Lung (tissue), 12 donors: ENCODE data around the gene CMTM2. TPM values are rescaled to one million over a fixed set of nuclear protein-coding genes. Genes with fewer than 3 reads are reported as not detected.

Experiments used
- ATAC-seq: fragments of 200-7000 bp; cut with Tn5 transposase; one replicate; pipeline ENCODE4 v1.9.1; 2020; ENCODE audit warnings: moderate number of reproducible peaks; ENCODE audit not compliant: insufficient read depth, low FRiP score
- DNase-seq, 3 donors: peaks; one replicate each; pipeline ENCODE4 v3.0.0-alpha.2; 2013 to 2017
- H3K27ac ChIP-seq, 2 donors: one replicate each; pipeline ENCODE4 v1.5.1; 2013; ENCODE audit warnings: mild to moderate bottlenecking in 2 of 2, moderate library complexity in 2 of 2, control low read depth in 1 of 2, inconsistent platforms in 1 of 2, low read depth in 1 of 2, low read length in 1 of 2
- H3K27me3 ChIP-seq, 3 donors: one replicate each; pipeline ENCODE4 v1.5.1; 2013; ENCODE audit warnings: low read length in 2 of 3; ENCODE audit not compliant: control insufficient read depth in 3 of 3, insufficient read depth in 3 of 3
- H3K36me3 ChIP-seq, 4 donors: one replicate each; pipeline ENCODE4 v1.5.1; 2013; ENCODE audit warnings: low read length in 4 of 4, mild to moderate bottlenecking in 1 of 4, moderate library complexity in 1 of 4; ENCODE audit not compliant: control insufficient read depth in 4 of 4, insufficient read depth in 4 of 4
- H3K4me1 ChIP-seq, 5 donors: one replicate each; pipeline ENCODE4 v1.5.1; 2013; ENCODE audit warnings: low read length in 5 of 5, mild to moderate bottlenecking in 2 of 5, moderate library complexity in 1 of 5; ENCODE audit not compliant: control insufficient read depth in 5 of 5, insufficient read depth in 5 of 5
- H3K4me3 ChIP-seq: one replicate; pipeline ENCODE4 v1.5.1; 2013; ENCODE audit warnings: mild to moderate bottlenecking, control low read depth, moderate library complexity
- H3K9ac ChIP-seq, 2 donors: one replicate each; pipeline ENCODE4 v1.5.1; 2013; ENCODE audit warnings: low read length in 2 of 2, control low read depth in 1 of 2; ENCODE audit not compliant: insufficient read depth in 1 of 2
- H3K9me3 ChIP-seq, 4 donors: one replicate each; pipeline ENCODE4 v1.5.1; 2013; ENCODE audit warnings: low read length in 3 of 4, mild to moderate bottlenecking in 1 of 4, moderate library complexity in 1 of 4; ENCODE audit not compliant: control insufficient read depth in 4 of 4, insufficient read depth in 3 of 4
- CTCF ChIP-seq: IDR thresholded peaks from 2 replicates; pipeline ENCODE4 v1.5.1; 2012; ENCODE audit warnings: mild to moderate bottlenecking; ENCODE audit errors: control extremely low read depth, extremely low read depth
- WGBS, 2 donors: extraction: QIAGEN DNeasy Blood & Tissue Kit; methylation state at CpG; one replicate each; pipeline ENCODE4 v1.1.7; 2013; 5-methylcytosine and 5-hydroxymethylcytosine counted together
- polyA plus RNA-seq, 2 donors: library from polyadenylated mRNA; stranded (reverse); fragments of 200-250 nt; gene quantifications; one replicate each; pipeline ENCODE4 v1.2.1, GENCODE V29; 2013
- total RNA-seq, 2 donors: library from RNA; depleted of rRNA in 1 of 2; stranded (reverse); fragments of >200 nt in 1 of 2; gene quantifications; one replicate each; pipeline ENCODE4 v1.2.1, GENCODE V29; 2014 to 2021
- donor health status: control.
- donor health status: control.
- donor health status: Bipolar disorder and iron deficiency.
- donor health status: healthy.
- donor health status: DM: yes; HTN: yes; CAD: no.

The CMTM2 gene
- total and polyA plus RNA-seq, 4 donors, result 2.0 to 14.1 (median 3.0) TPM

GRCh38 chr16:66543541-66543940, 35.7 kb upstream of the CMTM2 start:
- DNase-seq, result no peak
- TF ChIP-seq CTCF, result no peak

GRCh38 chr16:66544016-66544757, 35.1 kb upstream of the CMTM2 start:
- no peak for TF ChIP-seq CTCF
- Histone ChIP-seq H3K36me3 (peaks cover 0 to 16% (median 5%) of the 10 kb centered on the region in 4 donors), H3K9me3 (no peaks in the 10 kb centered on the region), H3K9ac (no peak overlapping the region), H3K27ac (no peak overlapping the region), H3K4me1 (peaks cover 0 to 10% (median 3%) of the 10 kb centered on the region in 5 donors), H3K27me3 (no peaks in the 10 kb centered on the region), H3K4me3 (no peak overlapping the region)
- WGBS, 2 donors, result 50 to 58% methylated on average over 7 of the region's 7 CpGs
- ATAC-seq (no peak), DNase-seq (no peak)

More at GRCh38 chr16:66543541-66543940, 35.7 kb upstream of the CMTM2 start:
- Histone ChIP-seq H3K4me1 (peaks cover 0 to 7% (median 0%) of the 10 kb centered on the region in 5 donors), H3K4me3 (no peak overlapping the region), H3K27me3 (no peaks in the 10 kb centered on the region), H3K9me3 (no peaks in the 10 kb centered on the region), H3K9ac (no peak overlapping the region), H3K27ac (no peak overlapping the region), H3K36me3 (peaks cover 0 to 16% (median 6%) of the 10 kb centered on the region in 4 donors)
- WGBS, 2 donors, result 87 to 88% methylated on average over 6 of the region's 6 CpGs
- no peak for ATAC-seq

GRCh38 chr16:66547101-66547989, 31.9 kb upstream of the CMTM2 start:
- no peaks in the 10 kb centered on the region for H3K9me3 ChIP-seq
- H3K9ac ChIP-seq, result no peak overlapping the region
- TF ChIP-seq CTCF, result no peak
- H3K4me1 ChIP-seq, result peaks cover 5 to 31% (median 16%) of the 10 kb centered on the region in 5 donors
- peaks cover 0 to 7% (median 5%) of the 10 kb centered on the region in 4 donors for H3K36me3 ChIP-seq
- WGBS, 2 donors, result 92 to 93% methylated on average over 5 of the region's 5 CpGs
- no peak overlapping the region for H3K4me3 ChIP-seq
- DNase-seq (no peak), ATAC-seq (no peak)
- H3K27me3 ChIP-seq, result no peaks in the 10 kb centered on the region
- peak overlapping the region in 1 of 2 donors; percentile 49 for H3K27ac ChIP-seq
